Measurements from ENCODE around the gene NOTCH1.

- TF ChIP-seq TAF1 (IDR thresholded peaks at IDR 0.05; ENCODE audit: borderline replicate concordance, low read depth, low read length) (no peak), POLR2A (IDR thresholded peaks at IDR 0.05; ENCODE audit: low read depth, low read length) (no peak), POLR2AphosphoS5 (IDR thresholded peaks at IDR 0.05; ENCODE audit: low read depth, low read length) (no peak)
Observed at GRCh38 chr9:136544548-136544963, 1.3 kb downstream of the NOTCH1 start.

Data from GM12892 (cell line).